Tibial artery (tissue), 4 donors: ENCODE data around the gene TMEM63C.

Source experiments
- DNase-seq, 2 donors: peaks; one replicate each; pipeline ENCODE4 v3.0.0-alpha.2; 2019
- H3K27ac ChIP-seq, 2 donors: fragments of 200-600 bp; sonication (generic) in 1 of 2; 1 replicate in 1 of 2; 2 replicates in 1 of 2; pipeline ENCODE4 v1.5.1; 2018 to 2019; ENCODE audit warnings: mild to moderate bottlenecking in 1 of 2
- H3K27me3 ChIP-seq, 2 donors: fragments of 200-600 bp; sonication (generic) in 1 of 2; one replicate each; pipeline versions ENCODE4 v1.5.1 to v1.6.0; 2016 to 2019
- H3K36me3 ChIP-seq, 3 donors: fragments of 200-600 bp; sonication (generic) in 2 of 3; one replicate each; pipeline ENCODE4 v1.5.1; 2016 to 2019; ENCODE audit warnings: mild to moderate bottlenecking in 2 of 3
- H3K4me1 ChIP-seq, 4 donors: fragments of 200-600 bp; sonication (generic) in 2 of 4; 1 replicate in 3 of 4; 2 replicates in 1 of 4; pipeline ENCODE4 v1.5.1; 2016 to 2019
- H3K4me3 ChIP-seq, 2 donors: fragments of 200-600 bp; sonication (generic) in 1 of 2; 1 replicate in 1 of 2; 2 replicates in 1 of 2; pipeline ENCODE4 v1.5.1; 2018 to 2019; ENCODE audit warnings: mild to moderate bottlenecking in 2 of 2
- H3K9me3 ChIP-seq, 3 donors: fragments of 200-600 bp; sonication (generic) in 1 of 3; one replicate each; pipeline ENCODE4 v1.5.1; 2016 to 2019
- CTCF ChIP-seq, 2 experiments: fragments of 200-600 bp in 1 of 2; fragments of 450-650 bp in 1 of 2; IDR thresholded peaks; one replicate each; pipeline ENCODE4 v1.5.1; 2017 to 2019; ENCODE audit warnings: antibody characterized with exemption in 2 of 2, mild to moderate bottlenecking in 1 of 2, moderate library complexity in 1 of 2
- intact Hi-C: fragments of 100-400 bp; cut with DNase I; formaldehyde crosslinking; loops from one replicate; pipeline ENCODE4 v1.15.0; 2023; ENCODE audit warnings: low total_unique reads

Gene TMEM63C

DNA sequence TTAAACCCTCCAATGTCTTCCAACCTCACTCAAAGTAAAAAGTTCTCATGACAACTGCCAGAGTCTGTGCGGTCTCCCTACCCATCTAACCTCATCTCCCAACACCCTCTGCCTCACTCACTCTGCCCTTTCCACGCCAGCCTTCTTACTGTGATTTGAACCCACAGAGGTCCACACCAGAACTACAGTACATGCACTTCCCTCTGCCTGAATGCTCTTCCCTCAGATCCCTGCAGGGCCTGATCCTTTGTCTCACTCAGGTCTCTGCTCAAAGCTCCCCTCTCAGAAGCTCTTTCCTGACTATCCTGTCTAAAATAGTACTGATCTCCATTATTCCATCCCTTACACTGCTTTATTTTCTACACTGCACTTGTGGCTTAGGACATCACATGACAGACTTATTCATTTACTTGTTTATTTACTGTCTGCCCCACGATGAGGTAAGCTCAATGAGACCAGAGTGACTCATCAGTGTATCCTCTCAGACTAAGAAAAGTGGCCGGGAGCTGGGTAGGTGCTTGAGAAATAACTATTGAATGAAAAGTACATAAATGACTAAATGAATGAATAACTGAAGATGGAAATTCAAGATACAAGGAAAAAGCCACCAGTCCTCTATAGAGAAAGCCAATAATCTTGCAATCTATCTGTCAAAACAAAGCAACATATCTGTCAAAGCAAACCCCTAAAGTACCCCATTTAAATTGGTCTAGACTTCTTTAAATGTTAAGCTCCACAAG lies 122.0 kb downstream of the TMEM63C start:
- peaks cover under 1 to 59% (median 23%) of the 10 kb centered on the region in 3 donors for H3K36me3 ChIP-seq
- DNase-seq, result peak in 1 of 2 donors; percentile 41
- intact Hi-C loops, result no loop called here
- peaks cover 0 to 37% (median 25%) of the 10 kb centered on the region in 4 donors for H3K4me1 ChIP-seq
- H3K27me3 ChIP-seq, result no peaks in the 10 kb centered on the region
- TF ChIP-seq CTCF (IDR thresholded peaks at IDR 0.05), result no peak
- H3K4me3 ChIP-seq, result no peak overlapping the region
- H3K9me3 ChIP-seq, result no peaks in the 10 kb centered on the region
- no peak overlapping the region for H3K27ac ChIP-seq

DNA sequence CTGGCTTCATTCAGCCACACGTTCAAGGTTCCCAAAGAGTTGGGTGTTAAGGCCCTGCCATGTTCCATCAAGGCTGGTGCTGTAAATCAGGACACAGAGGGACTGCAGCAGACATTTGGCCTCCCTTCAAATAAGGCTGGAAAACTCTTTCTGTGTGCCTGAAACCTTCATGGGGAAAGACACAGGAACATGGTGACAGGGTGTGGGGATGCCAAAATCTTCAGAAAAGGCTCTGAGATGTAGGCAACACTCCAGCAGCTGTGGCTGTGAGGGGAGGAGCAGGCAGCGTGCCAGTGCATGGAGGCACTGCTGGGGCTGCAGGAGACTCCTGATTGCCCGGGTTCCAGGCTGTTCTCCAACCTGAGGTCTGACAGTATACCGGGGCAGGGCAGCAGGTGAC lies 124.1 kb downstream of the TMEM63C start:
- Histone ChIP-seq H3K9me3 (no peaks in the 10 kb centered on the region), H3K4me3 (no peak overlapping the region), H3K27me3 (no peaks in the 10 kb centered on the region), H3K4me1 (peaks cover 0 to 37% (median 25%) of the 10 kb centered on the region in 4 donors), H3K36me3 (peaks cover 0 to 38% (median 23%) of the 10 kb centered on the region in 3 donors), H3K27ac (peak overlapping the region in 1 of 2 donors; percentile 47)
- DNase-seq, result no peak
- intact Hi-C loops, result no loop called here
- TF ChIP-seq CTCF (IDR thresholded peaks at IDR 0.05), result no peak

DNA sequence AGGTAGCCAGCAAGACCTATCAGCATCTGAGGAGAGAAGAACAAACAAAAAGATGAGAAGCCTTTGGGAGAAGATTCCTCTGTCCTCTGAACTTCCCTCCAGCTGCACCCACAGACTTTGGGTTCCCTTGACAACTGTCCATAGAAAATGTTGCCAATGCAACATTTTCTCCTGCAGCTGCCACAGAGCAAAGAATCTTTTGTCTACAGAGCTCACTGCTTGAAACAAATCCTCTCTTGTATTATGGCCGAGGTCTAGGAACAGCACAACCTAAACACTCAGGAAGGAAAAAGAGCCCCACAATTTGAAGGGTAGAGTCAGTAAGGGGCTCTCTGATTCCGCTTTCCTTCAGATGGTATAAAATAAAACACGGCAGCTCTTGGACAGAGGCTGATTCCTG lies 124.8 kb downstream of the TMEM63C start:
- intact Hi-C loops, result no loop called here
- no peaks in the 10 kb centered on the region for H3K27me3 ChIP-seq
- peaks cover 0 to 31% (median 23%) of the 10 kb centered on the region in 3 donors for H3K36me3 ChIP-seq
- no peak for DNase-seq
- H3K9me3 ChIP-seq, result no peaks in the 10 kb centered on the region
- H3K27ac ChIP-seq, result peak overlapping the region; percentile 30 to 47
- H3K4me1 ChIP-seq, result peaks cover 0 to 34% (median 22%) of the 10 kb centered on the region in 4 donors
- TF ChIP-seq CTCF (IDR thresholded peaks at IDR 0.05), result no peak
- no peak overlapping the region for H3K4me3 ChIP-seq

- H3K36me3 ChIP-seq, result peaks cover 0 to 25% (median 23%) of the 10 kb centered on the region in 3 donors
- intact Hi-C loops, result no loop called here
- no peak for TF ChIP-seq CTCF (IDR thresholded peaks at IDR 0.05)
- no peaks in the 10 kb centered on the region for H3K27me3 ChIP-seq
- peak overlapping the region; percentile 30 to 47 for H3K27ac ChIP-seq
- no peaks in the 10 kb centered on the region for H3K9me3 ChIP-seq
- H3K4me1 ChIP-seq, result peaks cover 0 to 32% (median 21%) of the 10 kb centered on the region in 4 donors
- DNase-seq, result no peak
- H3K4me3 ChIP-seq, result no peak overlapping the region
Observed at GRCh38 chr14:77306851-77307496, 125.4 kb downstream of the TMEM63C start.
